ENCODE data around the gene PIK3C2G. TPM values are rescaled to one million over a fixed set of nuclear protein-coding genes. Genes with fewer than 3 reads are reported as not detected.

PIK3C2G gene
- total and polyA plus RNA-seq, 2 donors from 2014 or later, result 4.4 to 5.8 TPM

DNA sequence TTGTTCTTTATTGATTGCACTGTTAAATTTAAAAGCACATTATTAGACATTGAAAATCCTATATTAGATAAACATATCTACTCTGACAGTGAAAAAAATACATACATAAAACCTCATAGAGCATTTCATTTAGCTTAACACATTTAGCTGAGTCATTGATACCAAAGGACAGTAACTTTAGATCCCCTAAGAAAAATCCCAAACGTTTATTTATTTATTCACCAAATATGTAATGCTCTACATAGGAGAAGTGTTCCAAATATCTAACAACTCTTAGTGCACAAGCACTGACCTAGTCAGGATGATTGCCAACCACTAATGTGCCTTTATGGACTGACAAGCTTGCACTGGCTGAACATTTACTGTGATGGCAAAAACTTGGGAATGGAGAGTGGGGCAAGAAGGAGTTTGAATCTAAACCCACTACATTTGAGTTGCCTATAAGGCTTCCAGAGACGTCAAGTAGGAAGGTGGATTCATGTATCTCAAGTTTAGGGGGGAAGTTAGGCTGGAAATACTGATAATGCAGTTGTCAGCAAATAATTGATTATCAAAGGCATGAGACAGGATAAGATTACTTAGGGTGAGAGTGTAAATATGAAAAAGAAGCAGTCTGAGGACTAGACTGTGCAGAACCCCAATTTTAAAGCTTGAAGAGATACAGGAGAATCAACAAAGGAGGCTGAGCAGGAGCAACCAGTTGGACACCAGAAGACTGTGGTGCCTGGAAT is 320.1 kb downstream of the PIK3C2G start:
- Histone ChIP-seq H3K27me3 (ENCODE audit: control insufficient read depth, insufficient read depth, low read length) (no peaks in the 10 kb centered on the region), H3K9ac (ENCODE audit: low read length in 3 of 3) (no peak overlapping the region), H3K27ac (ENCODE audit: low read depth in 2 of 2, low read length in 2 of 2) (no peak overlapping the region), H3K9me3 (ENCODE audit: control insufficient read depth in 2 of 3, insufficient read depth in 1 of 3, low read length in 3 of 3) (peaks cover 0 to 7% (median 0%) of the 10 kb centered on the region in 3 donors), H3K4me1 (ENCODE audit: control insufficient read depth in 2 of 3, insufficient read depth in 2 of 3, low read depth in 1 of 3, low read length in 3 of 3) (no peaks in the 10 kb centered on the region), H3K36me3 (ENCODE audit: control insufficient read depth in 2 of 3, insufficient read depth in 3 of 3, low read length in 3 of 3) (no peaks in the 10 kb centered on the region), H3K4me3 (ENCODE audit: low read length in 3 of 3) (no peak overlapping the region)
- no peak for DNase-seq
- no peak for TF ChIP-seq CTCF (IDR thresholded peaks at IDR 0.05; ENCODE audit: borderline replicate concordance, extremely low read depth, insufficient read depth)
- FAIRE-seq, result no peak
- intact Hi-C loops (cut with DNase I), result no loop called here

GRCh38 chr12:18583655-18584054 is 322.3 kb downstream of the PIK3C2G start:
- H3K9ac ChIP-seq (ENCODE audit: low read length in 3 of 3), result no peak overlapping the region
- H3K9me3 ChIP-seq (ENCODE audit: control insufficient read depth in 2 of 3, insufficient read depth in 1 of 3, low read length in 3 of 3), result peaks cover 0 to 7% (median 0%) of the 10 kb centered on the region in 3 donors
- intact Hi-C loops (cut with DNase I), result no loop called here
- no peak for TF ChIP-seq CTCF (IDR thresholded peaks at IDR 0.05; ENCODE audit: borderline replicate concordance, extremely low read depth, insufficient read depth)
- H3K27me3 ChIP-seq (ENCODE audit: control insufficient read depth, insufficient read depth, low read length), result no peaks in the 10 kb centered on the region
- H3K27ac ChIP-seq (ENCODE audit: low read depth in 2 of 2, low read length in 2 of 2), result no peak overlapping the region
- H3K4me1 ChIP-seq (ENCODE audit: control insufficient read depth in 2 of 3, insufficient read depth in 2 of 3, low read depth in 1 of 3, low read length in 3 of 3), result no peaks in the 10 kb centered on the region
- H3K36me3 ChIP-seq (ENCODE audit: control insufficient read depth in 2 of 3, insufficient read depth in 3 of 3, low read length in 3 of 3), result no peaks in the 10 kb centered on the region
- no peak overlapping the region for H3K4me3 ChIP-seq (ENCODE audit: low read length in 3 of 3)
- no peak for FAIRE-seq
- peak in 1 of 5 donors; percentile 40 for DNase-seq

DNA sequence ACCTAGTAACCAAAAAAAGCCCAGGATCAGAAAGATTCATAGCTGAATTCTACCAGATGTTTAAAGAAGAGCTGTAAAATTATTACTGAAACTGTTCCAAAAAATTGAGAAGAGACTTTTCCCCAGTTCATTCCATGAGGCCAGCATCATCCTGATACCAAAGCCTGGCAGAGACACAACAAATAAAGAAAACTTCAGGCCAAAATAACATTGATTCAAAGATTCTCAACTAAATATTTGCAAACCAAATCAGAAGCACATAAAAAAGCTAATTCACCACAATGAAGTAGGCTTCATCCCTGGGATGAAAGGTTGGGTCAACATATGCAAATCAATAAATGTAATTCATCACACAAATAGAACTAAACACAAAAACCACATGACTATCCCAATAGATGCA is 325.3 kb downstream of the PIK3C2G start:
- H3K9ac ChIP-seq (ENCODE audit: low read length in 3 of 3), result no peak overlapping the region
- no peak overlapping the region for H3K4me3 ChIP-seq (ENCODE audit: low read length in 3 of 3)
- no peaks in the 10 kb centered on the region for H3K4me1 ChIP-seq (ENCODE audit: control insufficient read depth in 2 of 3, insufficient read depth in 2 of 3, low read depth in 1 of 3, low read length in 3 of 3)
- DNase-seq (no peak), FAIRE-seq (no peak)
- no peak for TF ChIP-seq CTCF (IDR thresholded peaks at IDR 0.05; ENCODE audit: borderline replicate concordance, extremely low read depth, insufficient read depth)
- no peaks in the 10 kb centered on the region for H3K27me3 ChIP-seq (ENCODE audit: control insufficient read depth, insufficient read depth, low read length)
- peaks cover 0 to 7% (median 0%) of the 10 kb centered on the region in 3 donors for H3K9me3 ChIP-seq (ENCODE audit: control insufficient read depth in 2 of 3, insufficient read depth in 1 of 3, low read length in 3 of 3)
- no peak overlapping the region for H3K27ac ChIP-seq (ENCODE audit: low read depth in 2 of 2, low read length in 2 of 2)
- H3K36me3 ChIP-seq (ENCODE audit: control insufficient read depth in 2 of 3, insufficient read depth in 3 of 3, low read length in 3 of 3), result no peaks in the 10 kb centered on the region
- intact Hi-C loops (cut with DNase I), result no loop called here

All from kidney (tissue), 14 donors.